B cell (primary cell): ENCODE data around the gene RALBP1. TPM values are rescaled to one million over a fixed set of nuclear protein-coding genes. Genes with fewer than 3 reads are reported as not detected.

Experiments used
- ATAC-seq: fragments of 200-7000 bp; cut with Tn5 transposase; one replicate; pipeline ENCODE4 v1.10.0; 2021; ENCODE audit warnings: low read depth, mild to moderate bottlenecking, moderate number of reproducible peaks, moderate library complexity
- CTCF ChIA-PET: fragments of 350-600 bp; sonication (Branson Sonifier 250); formaldehyde crosslinking; loops from one replicate; lab custom pipeline; 2021; ENCODE audit warnings: antibody characterized with exemption, inconsistent platforms; lab: Charles Lee
- POLR2A ChIA-PET: fragments of 350-600 bp; sonication (Branson Sonifier 250); formaldehyde crosslinking; loops from one replicate; lab custom pipeline; 2021; ENCODE audit warnings: antibody characterized with exemption; lab: Charles Lee
- DNase-seq: peaks from one replicate; pipeline ENCODE4 v3.0.0; 2013
- H2AFZ ChIP-seq: 2 replicates; pipeline ENCODE4 v1.6.1; 2012; ENCODE audit warnings: mild to moderate bottlenecking, low read depth, low read length; ENCODE audit not compliant: insufficient read depth, poor library complexity, severe bottlenecking
- H3K27ac ChIP-seq, 2 donors: 1 replicate in 1 of 2; 2 replicates in 1 of 2; pipeline ENCODE4 v1.5.1; 2012 to 2013; ENCODE audit warnings: low read length in 2 of 2, mild to moderate bottlenecking in 2 of 2, moderate library complexity in 1 of 2
- H3K27me3 ChIP-seq, 4 experiments: fragments of 200-600 bp in 1 of 4; sonication (generic) in 1 of 4; replicated peaks in 1 of 4; 1 replicate in 2 of 4; 2 replicates in 2 of 4; pipeline versions ENCODE4 v1.6.1 to v1.7.0; 2013 to 2016; ENCODE audit warnings: low read length in 3 of 4, mild to moderate bottlenecking in 2 of 4, mixed read lengths in 1 of 4, moderate library complexity in 1 of 4; ENCODE audit not compliant: insufficient read depth in 4 of 4, control insufficient read depth in 3 of 4; ENCODE audit errors: control extremely low read depth in 1 of 4
- H3K36me3 ChIP-seq, 2 experiments: replicated peaks in 1 of 2; 1 replicate in 1 of 2; 2 replicates in 1 of 2; pipeline versions ENCODE4 v1.6.1 to v1.7.1; 2013; ENCODE audit warnings: low read length in 1 of 2; ENCODE audit not compliant: insufficient read depth in 2 of 2, control insufficient read depth in 1 of 2; ENCODE audit errors: control extremely low read depth in 1 of 2, extremely low read depth in 1 of 2
- H3K4me1 ChIP-seq, 2 donors: fragments of 200-600 bp in 1 of 2; sonication (generic) in 1 of 2; 1 replicate in 1 of 2; 2 replicates in 1 of 2; pipeline versions ENCODE4 v1.5.1 to v1.6.1; 2013 to 2017; ENCODE audit warnings: low read length in 2 of 2; ENCODE audit not compliant: control insufficient read depth in 2 of 2, insufficient read depth in 2 of 2
- H3K4me2 ChIP-seq: replicated peaks from 2 replicates; pipeline ENCODE3; 2012; ENCODE audit warnings: mild to moderate bottlenecking, low read depth, low read length; ENCODE audit not compliant: poor library complexity, severe bottlenecking
- H3K4me3 ChIP-seq, 5 experiments: fragments of 200-600 bp in 1 of 5; sonication (generic) in 1 of 5; 1 replicate in 3 of 5; 2 replicates in 2 of 5; pipeline versions ENCODE4 v1.5.1 to v1.7.0; 2011 to 2016; ENCODE audit warnings: low read length in 4 of 5, mild to moderate bottlenecking in 4 of 5, low read depth in 2 of 5, control low read depth in 1 of 5, moderate library complexity in 1 of 5; ENCODE audit not compliant: insufficient read depth in 1 of 5; ENCODE audit errors: control extremely low read depth in 1 of 5, extremely low read depth in 1 of 5
- H3K79me2 ChIP-seq: fragments of 200-600 bp; sonication (generic); one replicate; pipeline ENCODE4 v1.6.0; 2016; ENCODE audit warnings: low read length; ENCODE audit not compliant: control insufficient read depth, insufficient read depth
- H3K9ac ChIP-seq: fragments of 200-600 bp; sonication (generic); 2 replicates; pipeline ENCODE4 v1.6.1; 2017; ENCODE audit warnings: mild to moderate bottlenecking, low read length, moderate library complexity
- H3K9me3 ChIP-seq, 3 donors: one replicate each; pipeline versions ENCODE4 v1.6.1 to v1.7.1; 2013; ENCODE audit warnings: low read length in 2 of 3; ENCODE audit not compliant: control insufficient read depth in 2 of 3, insufficient read depth in 1 of 3; ENCODE audit errors: control extremely low read depth in 1 of 3
- H4K20me1 ChIP-seq: 2 replicates; pipeline ENCODE4 v1.6.0; 2012; ENCODE audit warnings: mild to moderate bottlenecking, low read length; ENCODE audit not compliant: insufficient read depth, control insufficient read depth, poor library complexity, severe bottlenecking
- H3K27ac Mint-ChIP-seq: one replicate; pipeline ENCODE4 v1.8.0; 2021; ENCODE audit warnings: mixed read lengths
- H3K27me3 Mint-ChIP-seq: one replicate; pipeline ENCODE4 v1.8.0; 2021; ENCODE audit warnings: mixed read lengths
- H3K4me1 Mint-ChIP-seq: one replicate; pipeline ENCODE4 v1.8.0; 2021; ENCODE audit warnings: mixed read lengths
- H3K4me3 Mint-ChIP-seq: one replicate; pipeline ENCODE4 v1.8.0; 2021; ENCODE audit warnings: mixed read lengths
- H3K9me3 Mint-ChIP-seq: one replicate; pipeline ENCODE4 v1.8.0; 2022; ENCODE audit warnings: mixed read lengths; ENCODE audit not compliant: insufficient read depth
- CTCF ChIP-seq: fragments of 200-600 bp; IDR thresholded peaks from one replicate; pipeline ENCODE4 v1.8.0; 2022; ENCODE audit warnings: antibody characterized with exemption, mild to moderate bottlenecking
- EZH2 ChIP-seq: IDR thresholded peaks from 2 replicates; pipeline ENCODE4 v1.6.1; 2012; ENCODE audit warnings: borderline replicate concordance, low read depth, mild to moderate bottlenecking, moderate library complexity, low read length; ENCODE audit not compliant: insufficient read depth, poor library complexity, severe bottlenecking
- WGBS: methylation state at CpG from one replicate; pipeline ENCODE4 v1.1.5; 2013; ENCODE audit warnings: missing lambda C conversion rate; ENCODE audit not compliant: insufficient coverage; 5-methylcytosine and 5-hydroxymethylcytosine counted together
- intact Hi-C: fragments of 100-400 bp; cut with micrococcal nuclease; formaldehyde crosslinking; loops from one replicate; pipeline ENCODE4 v1.10.0; 2022
- polyA plus RNA-seq: library from polyadenylated mRNA; depleted of rRNA; stranded (reverse); fragments of >200 nt; gene quantifications from 2 replicates; pipeline ENCODE4 v1.2.3, GENCODE V29; 2012
- total RNA-seq, 2 donors: library from RNA; stranded (reverse); fragments of 120-200 nt in 1 of 2; gene quantifications; 1 replicate in 1 of 2; 2 replicates in 1 of 2; pipeline versions ENCODE4 v1.2.3 to v1.2.4, GENCODE V29; 2013 to 2022

RALBP1 gene
- total and polyA plus RNA-seq, 2 donors (not counting 1 experiment from before 2014, with no cell fraction given) = 14.9 to 38.0 TPM

GRCh38 chr18:9488538-9488937, 13.2 kb downstream of the RALBP1 start:
- peaks cover 24% of the 10 kb centered on the region for H4K20me1 ChIP-seq
- no peak overlapping the region for H3K4me3 Mint-ChIP-seq
- H3K27me3 ChIP-seq = no peaks in the 10 kb centered on the region
- H3K27me3 Mint-ChIP-seq = no peaks in the 10 kb centered on the region
- peaks cover 0 to 12% (median 0%) of the 10 kb centered on the region in 3 donors for H3K9me3 ChIP-seq
- no peak overlapping the region for H3K27ac ChIP-seq
- ChIA-PET CTCF (no interaction called here), POLR2A (no interaction called here)
- peaks cover 0 to 3% of the 10 kb centered on the region in 2 experiments for H3K36me3 ChIP-seq
- H3K4me1 Mint-ChIP-seq = peaks cover 19% of the 10 kb centered on the region
- 100% methylated on average over 1 of the region's 4 CpGs for WGBS
- DNase-seq (no peak), ATAC-seq (no peak)
- no peak overlapping the region for H3K4me3 ChIP-seq
- H3K9ac ChIP-seq = no peak overlapping the region
- no peak for TF ChIP-seq EZH2
- no peak for TF ChIP-seq CTCF
- no peaks in the 10 kb centered on the region for H3K4me1 ChIP-seq
- intact Hi-C loops = no loop called here
- peaks cover 4% of the 10 kb centered on the region for H3K9me3 Mint-ChIP-seq
- peaks cover 94% of the 10 kb centered on the region for H3K79me2 ChIP-seq
- H2AFZ ChIP-seq = no peak overlapping the region
- H3K4me2 ChIP-seq = no peak overlapping the region
- no peak overlapping the region for H3K27ac Mint-ChIP-seq

- Histone ChIP-seq H3K9ac (no peak overlapping the region), H3K9me3 (peaks cover 0 to 4% (median 0%) of the 10 kb centered on the region in 3 donors), H3K4me1 (peaks cover 0 to 8% of the 10 kb centered on the region in 2 donors), H4K20me1 (peaks cover 50% of the 10 kb centered on the region), H3K4me2 (no peak overlapping the region), H3K27ac (no peak overlapping the region), H3K36me3 (peaks cover 2 to 3% of the 10 kb centered on the region in 2 experiments), H3K79me2 (peaks cover 94% of the 10 kb centered on the region), H3K4me3 (no peak overlapping the region), H2AFZ (no peak overlapping the region), H3K27me3 (no peaks in the 10 kb centered on the region)
- DNase-seq = no peak
- Mint-ChIP-seq H3K27me3 (no peaks in the 10 kb centered on the region), H3K4me3 (no peak overlapping the region), H3K9me3 (peaks cover 4% of the 10 kb centered on the region), H3K27ac (peak overlapping the region; percentile 10), H3K4me1 (peaks cover 20% of the 10 kb centered on the region)
- intact Hi-C loops = no loop called here
- POLR2A ChIA-PET = no interaction called here
- ATAC-seq = no peak
- CTCF ChIA-PET = interaction anchor here (1.2 kb wide), 1 partner anchor 20 kb away, joined by 4 read pairs; no protein-coding TSS in a partner anchor
- 83% methylated on average over 9 of the region's 9 CpGs for WGBS
- no peak for TF ChIP-seq CTCF
- TF ChIP-seq EZH2 = no peak
These were observed 19.5 kb downstream of the RALBP1 start for GRCh38 chr18:9494778-9495331.
